HAP-1 (cell line): Measurements from ENCODE around the gene PHACTR1.

Experiments
- DNase-seq, 2 experiments: peaks; one replicate each; pipeline ENCODE4 v3.0.0-alpha.2; 2016 to 2020; ENCODE audit warnings: low spot score in 2 of 2
- H3K27me3 ChIP-seq: fragments of 250-450 bp; sonication (Bioruptor Pico); 2 replicates; pipeline ENCODE4 v1.5.1; 2020; ENCODE audit warnings: low read depth, mild to moderate bottlenecking, moderate library complexity
- H3K36me3 ChIP-seq: fragments of 250-450 bp; sonication (Bioruptor Pico); replicated peaks from 2 replicates; pipeline ENCODE4 v1.5.1; 2020; ENCODE audit warnings: mild to moderate bottlenecking
- H3K4me1 ChIP-seq: fragments of 250-450 bp; sonication (Bioruptor Pico); 2 replicates; pipeline ENCODE4 v1.5.1; 2020; ENCODE audit warnings: mild to moderate bottlenecking
- H3K4me3 ChIP-seq: fragments of 250-450 bp; sonication (Bioruptor Pico); 2 replicates; pipeline ENCODE4 v1.5.1; 2020; ENCODE audit warnings: mild to moderate bottlenecking, moderate library complexity
- H3K9me3 ChIP-seq: fragments of 250-450 bp; sonication (Bioruptor Pico); 2 replicates; pipeline ENCODE4 v1.5.1; 2020; ENCODE audit warnings: mild to moderate bottlenecking, moderate library complexity
- in situ Hi-C: fragments of 300-500 bp; cut with MboI; formaldehyde crosslinking; loops from 3 replicates; pipeline ENCODE4 v1.14.3; 2020; ENCODE audit warnings: low sequenced_read_pairs, inconsistent platforms, mixed read lengths

Gene PHACTR1

GRCh38 chr6:13216236-13217014, 499.9 kb downstream of the PHACTR1 start:
- Histone ChIP-seq H3K36me3 (no peaks in the 10 kb centered on the region), H3K27me3 (no peaks in the 10 kb centered on the region; the same call in 1 of the 2 replicates), H3K4me1 (no peaks in the 10 kb centered on the region), H3K9me3 (no peaks in the 10 kb centered on the region), H3K4me3 (no peak overlapping the region)
- in situ Hi-C loops: no loop called here
- DNase-seq: no peak

- H3K4me1 ChIP-seq: no peaks in the 10 kb centered on the region
- no peak overlapping the region for H3K4me3 ChIP-seq
- in situ Hi-C loops: no loop called here
- no peak for DNase-seq
- H3K27me3 ChIP-seq: no peaks in the 10 kb centered on the region; the same call in 1 of the 2 replicates
- H3K9me3 ChIP-seq: no peaks in the 10 kb centered on the region
- no peaks in the 10 kb centered on the region for H3K36me3 ChIP-seq
Observed at GRCh38 chr6:13217206-13217905, 500.8 kb downstream of the PHACTR1 start.

GRCh38 chr6:13220266-13220665, 503.7 kb downstream of the PHACTR1 start:
- no peak for DNase-seq
- Histone ChIP-seq H3K4me3 (no peak overlapping the region), H3K36me3 (no peaks in the 10 kb centered on the region), H3K9me3 (no peaks in the 10 kb centered on the region), H3K27me3 (no peaks in the 10 kb centered on the region; the same call in 1 of the 2 replicates), H3K4me1 (no peaks in the 10 kb centered on the region)
- in situ Hi-C loops: no loop called here

- Histone ChIP-seq H3K36me3 (no peaks in the 10 kb centered on the region), H3K4me3 (no peak overlapping the region), H3K9me3 (no peaks in the 10 kb centered on the region), H3K4me1 (no peaks in the 10 kb centered on the region), H3K27me3 (no peaks in the 10 kb centered on the region)
- in situ Hi-C loops: no loop called here
- no peak for DNase-seq
Observed at GRCh38 chr6:13222048-13222447, 505.5 kb downstream of the PHACTR1 start.

GRCh38 chr6:13226071-13226470, 509.5 kb downstream of the PHACTR1 start:
- no peaks in the 10 kb centered on the region for H3K27me3 ChIP-seq
- H3K4me1 ChIP-seq: no peaks in the 10 kb centered on the region

GRCh38 chr6:13228264-13229204, 512.0 kb downstream of the PHACTR1 start:
- Histone ChIP-seq H3K36me3 (no peaks in the 10 kb centered on the region), H3K4me3 (no peak overlapping the region)
- in situ Hi-C loops: no loop called here

More at GRCh38 chr6:13226071-13226470, 509.5 kb downstream of the PHACTR1 start:
- in situ Hi-C loops: no loop called here
- Histone ChIP-seq H3K36me3 (no peaks in the 10 kb centered on the region), H3K4me3 (no peak overlapping the region), H3K9me3 (no peaks in the 10 kb centered on the region)
- DNase-seq: no peak

GRCh38 chr6:13229205-13230085, 512.9 kb downstream of the PHACTR1 start:
- DNase-seq: peak in 1 of 2 experiments; percentile 41
- Histone ChIP-seq H3K4me3 (no peak overlapping the region), H3K9me3 (no peaks in the 10 kb centered on the region)

More at GRCh38 chr6:13228264-13229204, 512.0 kb downstream of the PHACTR1 start:
- Histone ChIP-seq H3K27me3 (no peaks in the 10 kb centered on the region), H3K4me1 (no peaks in the 10 kb centered on the region), H3K9me3 (no peaks in the 10 kb centered on the region)
- DNase-seq: no peak

GRCh38 chr6:13233106-13233505, 516.5 kb downstream of the PHACTR1 start:
- Histone ChIP-seq H3K27me3 (no peaks in the 10 kb centered on the region), H3K9me3 (no peaks in the 10 kb centered on the region), H3K36me3 (no peaks in the 10 kb centered on the region), H3K4me3 (no peak overlapping the region), H3K4me1 (no peaks in the 10 kb centered on the region)
- no peak for DNase-seq
- in situ Hi-C loops: no loop called here

More at GRCh38 chr6:13229205-13230085, 512.9 kb downstream of the PHACTR1 start:
- H3K4me1 ChIP-seq: no peaks in the 10 kb centered on the region
- in situ Hi-C loops: no loop called here
- H3K27me3 ChIP-seq: no peaks in the 10 kb centered on the region
- no peaks in the 10 kb centered on the region for H3K36me3 ChIP-seq

GRCh38 chr6:13234130-13234529, 517.6 kb downstream of the PHACTR1 start:
- H3K4me1 ChIP-seq: no peaks in the 10 kb centered on the region
- no peaks in the 10 kb centered on the region for H3K36me3 ChIP-seq
- in situ Hi-C loops: no loop called here
- no peak overlapping the region for H3K4me3 ChIP-seq
- no peaks in the 10 kb centered on the region for H3K9me3 ChIP-seq
- H3K27me3 ChIP-seq: no peaks in the 10 kb centered on the region
- no peak for DNase-seq

- Histone ChIP-seq H3K36me3 (no peaks in the 10 kb centered on the region), H3K4me1 (no peaks in the 10 kb centered on the region), H3K4me3 (no peak overlapping the region), H3K27me3 (no peaks in the 10 kb centered on the region), H3K9me3 (no peaks in the 10 kb centered on the region)
- no peak for DNase-seq
- in situ Hi-C loops: no loop called here
Observed at GRCh38 chr6:13235339-13235738, 518.8 kb downstream of the PHACTR1 start.

- in situ Hi-C loops: no loop called here
- H3K4me3 ChIP-seq: no peak overlapping the region
- H3K9me3 ChIP-seq: no peaks in the 10 kb centered on the region
- H3K27me3 ChIP-seq: no peaks in the 10 kb centered on the region
- no peaks in the 10 kb centered on the region for H3K4me1 ChIP-seq
- no peaks in the 10 kb centered on the region for H3K36me3 ChIP-seq
- no peak for DNase-seq
Observed at GRCh38 chr6:13237318-13237717, 520.8 kb downstream of the PHACTR1 start.

GRCh38 chr6:13238017-13238416, 521.5 kb downstream of the PHACTR1 start:
- H3K27me3 ChIP-seq: no peaks in the 10 kb centered on the region
- in situ Hi-C loops: no loop called here

More at GRCh38 chr6:13238017-13238416, 521.5 kb downstream of the PHACTR1 start:
- H3K9me3 ChIP-seq: no peaks in the 10 kb centered on the region
- no peak overlapping the region for H3K4me3 ChIP-seq
- no peaks in the 10 kb centered on the region for H3K4me1 ChIP-seq
- H3K36me3 ChIP-seq: no peaks in the 10 kb centered on the region
- no peak for DNase-seq
